IPS-18a (cell line): ENCODE data around the gene DAO.
"Not testable (repeated sequence)": the region's sequence is repeated elsewhere in the genome, so short reads cannot be mapped to it uniquely, and the experiment has no call there.

Experiments used
- H3K27ac ChIP-seq: one replicate; pipeline ENCODE4 v1.5.1; 2013; ENCODE audit warnings: low read length
- H3K27me3 ChIP-seq: one replicate; pipeline ENCODE4 v1.6.1; 2013; ENCODE audit warnings: mild to moderate bottlenecking, low read length; ENCODE audit not compliant: control insufficient read depth, insufficient read depth
- H3K36me3 ChIP-seq: one replicate; pipeline ENCODE4 v1.6.1; 2013; ENCODE audit warnings: low read depth, low read length; ENCODE audit not compliant: control insufficient read depth
- H3K4me1 ChIP-seq: one replicate; pipeline ENCODE4 v1.6.1; 2013; ENCODE audit warnings: low read depth, low read length; ENCODE audit not compliant: control insufficient read depth
- H3K4me3 ChIP-seq: one replicate; pipeline ENCODE4 v1.5.1; 2013; ENCODE audit warnings: low read length
- H3K9ac ChIP-seq: one replicate; pipeline ENCODE4 v1.6.1; 2013; ENCODE audit warnings: mild to moderate bottlenecking, low read length, moderate library complexity
- H3K9me3 ChIP-seq: one replicate; pipeline ENCODE4 v1.6.1; 2013; ENCODE audit warnings: low read depth, low read length; ENCODE audit not compliant: control insufficient read depth

The DAO gene

GRCh38 chr12:108859923-108860291, 20.0 kb upstream of the DAO start:
- no peak overlapping the region for H3K27ac ChIP-seq
- no peak overlapping the region for H3K4me3 ChIP-seq
- H3K4me1 ChIP-seq, result peaks cover 8% of the 10 kb centered on the region
- H3K9me3 ChIP-seq, result no peaks in the 10 kb centered on the region
- H3K36me3 ChIP-seq, result no peaks in the 10 kb centered on the region
- peaks cover 14% of the 10 kb centered on the region for H3K27me3 ChIP-seq
- no peak overlapping the region for H3K9ac ChIP-seq

- no peaks in the 10 kb centered on the region for H3K9me3 ChIP-seq
- no peak overlapping the region for H3K27ac ChIP-seq
- H3K4me1 ChIP-seq, result peaks cover 8% of the 10 kb centered on the region
- H3K27me3 ChIP-seq, result peaks cover 14% of the 10 kb centered on the region
- no peak overlapping the region for H3K9ac ChIP-seq
- H3K36me3 ChIP-seq, result no peaks in the 10 kb centered on the region
- H3K4me3 ChIP-seq, result no peak overlapping the region
These were observed 19.4 kb upstream of the DAO start for GRCh38 chr12:108860443-108860842.

GRCh38 chr12:108861878-108862587, 17.9 kb upstream of the DAO start:
- Histone ChIP-seq H3K4me1 (peaks cover 8% of the 10 kb centered on the region), H3K9ac (no peak overlapping the region)

GRCh38 chr12:108862588-108862959, 17.3 kb upstream of the DAO start:
- Histone ChIP-seq H3K27me3 (peaks cover 14% of the 10 kb centered on the region), H3K9ac (no peak overlapping the region), H3K27ac (no peak overlapping the region), H3K36me3 (no peaks in the 10 kb centered on the region), H3K4me3 (no peak overlapping the region), H3K9me3 (no peaks in the 10 kb centered on the region), H3K4me1 (peaks cover 8% of the 10 kb centered on the region)

More at GRCh38 chr12:108861878-108862587, 17.9 kb upstream of the DAO start:
- no peak overlapping the region for H3K4me3 ChIP-seq
- peaks cover 14% of the 10 kb centered on the region for H3K27me3 ChIP-seq
- no peak overlapping the region for H3K27ac ChIP-seq
- H3K9me3 ChIP-seq, result no peaks in the 10 kb centered on the region
- H3K36me3 ChIP-seq, result no peaks in the 10 kb centered on the region

DNA sequence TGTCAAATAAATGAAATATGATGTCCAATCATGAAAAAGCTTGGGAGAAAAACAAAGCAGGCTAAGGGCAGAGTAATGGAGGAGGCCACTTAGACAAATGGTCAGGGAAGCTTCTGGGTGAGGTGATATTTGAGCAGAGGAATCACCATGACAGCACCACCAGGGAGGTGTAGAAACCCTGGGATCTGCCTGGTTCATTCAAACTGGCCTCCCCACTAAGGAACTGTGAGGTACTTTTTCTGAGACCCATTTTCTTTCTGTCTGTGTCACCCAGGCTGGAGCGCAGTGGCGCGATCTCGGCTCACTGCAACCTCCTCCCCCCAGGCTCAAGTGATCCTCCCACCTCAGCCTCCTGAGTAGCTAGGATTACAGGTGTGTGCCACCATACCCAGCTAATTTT, 14.7 kb upstream of the DAO start:
- no peak overlapping the region for H3K9ac ChIP-seq
- peaks cover 2% of the 10 kb centered on the region for H3K4me1 ChIP-seq
- H3K36me3 ChIP-seq, result no peaks in the 10 kb centered on the region
- no peak overlapping the region for H3K4me3 ChIP-seq
- no peaks in the 10 kb centered on the region for H3K9me3 ChIP-seq
- H3K27ac ChIP-seq, result no peak overlapping the region
- no peaks in the 10 kb centered on the region for H3K27me3 ChIP-seq

DNA sequence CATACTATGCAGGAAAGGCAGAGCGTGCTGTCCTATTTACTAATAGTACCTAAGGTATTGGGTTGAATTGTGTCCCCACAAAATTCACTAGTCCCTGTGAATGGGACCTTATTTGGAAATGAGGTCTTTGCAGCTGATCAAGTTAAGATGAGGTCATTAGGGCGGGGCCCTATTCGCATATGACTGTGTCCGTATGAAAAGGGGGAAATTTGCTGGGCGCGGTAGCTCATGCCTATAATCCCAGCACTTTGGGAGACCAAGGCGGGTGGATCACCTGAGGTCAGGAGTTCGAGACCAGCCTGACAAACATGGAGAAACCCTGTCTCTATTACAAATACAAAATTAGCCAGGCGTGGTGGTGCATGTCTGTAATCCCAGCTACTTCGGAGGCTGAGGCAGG, 13.8 kb upstream of the DAO start:
- not testable (repeated sequence) for H3K36me3 ChIP-seq, H3K9ac ChIP-seq, H3K27me3 ChIP-seq, H3K4me3 ChIP-seq, H3K9me3 ChIP-seq, H3K4me1 ChIP-seq, H3K27ac ChIP-seq

- Histone ChIP-seq H3K36me3 (no peaks in the 10 kb centered on the region), H3K27me3 (no peaks in the 10 kb centered on the region), H3K9ac (no peak overlapping the region), H3K4me3 (no peak overlapping the region), H3K27ac (no peak overlapping the region), H3K9me3 (no peaks in the 10 kb centered on the region), H3K4me1 (no peaks in the 10 kb centered on the region)
These were observed 11.1 kb upstream of the DAO start for GRCh38 chr12:108868781-108869180.

- no peaks in the 10 kb centered on the region for H3K4me1 ChIP-seq
- no peak overlapping the region for H3K4me3 ChIP-seq
- H3K27ac ChIP-seq, result no peak overlapping the region
- no peaks in the 10 kb centered on the region for H3K27me3 ChIP-seq
- no peaks in the 10 kb centered on the region for H3K36me3 ChIP-seq
- H3K9me3 ChIP-seq, result no peaks in the 10 kb centered on the region
- no peak overlapping the region for H3K9ac ChIP-seq
These were observed 4.6 kb upstream of the DAO start for GRCh38 chr12:108875280-108875679.

DNA sequence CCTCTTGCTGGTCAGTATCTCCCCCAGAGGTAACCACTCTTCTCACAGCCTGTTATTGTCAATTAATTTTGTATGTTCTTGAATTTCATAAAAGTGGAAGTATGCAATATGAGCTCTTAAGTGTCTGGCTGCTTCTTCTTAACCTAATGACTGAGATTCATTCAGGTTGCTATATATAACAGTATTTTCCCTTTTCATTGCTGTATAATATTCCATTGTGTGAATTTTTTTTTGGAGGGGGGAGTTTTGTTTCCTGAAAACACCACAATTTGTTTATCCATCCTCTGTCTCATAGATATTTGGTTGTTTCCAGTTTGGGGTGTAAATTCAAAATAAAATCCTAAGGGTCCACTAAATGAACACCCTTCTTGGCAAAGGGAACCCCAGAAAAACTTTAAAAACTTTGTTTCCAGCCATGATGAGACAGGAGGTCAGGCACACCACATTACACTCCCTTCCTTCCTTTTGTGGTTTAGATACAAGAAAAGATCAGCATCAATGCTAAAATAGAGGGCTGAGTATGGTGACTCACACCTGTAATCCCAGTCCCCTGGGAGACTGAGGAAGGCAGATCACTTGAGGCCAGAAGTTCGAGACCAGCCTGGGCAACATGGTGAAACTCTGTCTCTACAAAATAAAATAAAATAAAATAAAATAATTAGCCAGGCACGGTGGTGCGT, 4.1 kb upstream of the DAO start:
- H3K9me3 ChIP-seq, result no peaks in the 10 kb centered on the region
- no peak overlapping the region for H3K27ac ChIP-seq
- H3K4me1 ChIP-seq, result no peaks in the 10 kb centered on the region
- H3K9ac ChIP-seq, result no peak overlapping the region
- no peaks in the 10 kb centered on the region for H3K27me3 ChIP-seq
- H3K36me3 ChIP-seq, result no peaks in the 10 kb centered on the region
- no peak overlapping the region for H3K4me3 ChIP-seq

- Histone ChIP-seq H3K9ac (no peak overlapping the region), H3K36me3 (no peaks in the 10 kb centered on the region), H3K27ac (no peak overlapping the region), H3K4me3 (no peak overlapping the region), H3K4me1 (no peaks in the 10 kb centered on the region), H3K27me3 (no peaks in the 10 kb centered on the region), H3K9me3 (no peaks in the 10 kb centered on the region)
These were observed 3.3 kb upstream of the DAO start for GRCh38 chr12:108876550-108876949.

DNA sequence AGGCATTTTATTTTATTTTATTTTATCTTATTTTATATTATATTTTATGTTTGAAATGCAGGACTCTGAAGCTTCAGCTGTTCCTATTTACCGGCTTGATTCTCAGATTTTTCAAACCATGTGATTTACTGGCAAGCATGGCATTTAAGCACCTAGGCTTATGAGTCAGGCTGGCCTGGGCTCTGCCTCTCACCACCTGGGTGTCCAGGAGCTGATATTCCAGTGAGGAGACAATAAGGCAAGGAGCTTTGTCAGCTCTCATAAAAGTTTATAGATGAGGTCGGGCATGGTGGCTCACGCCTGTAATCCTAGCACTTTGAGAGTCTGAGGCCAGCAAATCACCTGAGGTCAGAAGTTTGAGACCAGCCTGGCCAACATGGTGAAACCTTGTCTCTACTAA, 2.1 kb downstream of the DAO start:
- H3K4me3 ChIP-seq, result no peak overlapping the region
- H3K9ac ChIP-seq, result no peak overlapping the region
- no peaks in the 10 kb centered on the region for H3K9me3 ChIP-seq
- no peaks in the 10 kb centered on the region for H3K27me3 ChIP-seq
- H3K27ac ChIP-seq, result no peak overlapping the region
- no peaks in the 10 kb centered on the region for H3K36me3 ChIP-seq
- no peaks in the 10 kb centered on the region for H3K4me1 ChIP-seq
